Measurements from ENCODE around the gene PHF11. TPM values are rescaled to one million over a fixed set of nuclear protein-coding genes. Genes with fewer than 3 reads are reported as not detected.

PHF11 gene
- total RNA-seq, 1 experiment from 2014 or later, result 15.7 TPM

DNA sequence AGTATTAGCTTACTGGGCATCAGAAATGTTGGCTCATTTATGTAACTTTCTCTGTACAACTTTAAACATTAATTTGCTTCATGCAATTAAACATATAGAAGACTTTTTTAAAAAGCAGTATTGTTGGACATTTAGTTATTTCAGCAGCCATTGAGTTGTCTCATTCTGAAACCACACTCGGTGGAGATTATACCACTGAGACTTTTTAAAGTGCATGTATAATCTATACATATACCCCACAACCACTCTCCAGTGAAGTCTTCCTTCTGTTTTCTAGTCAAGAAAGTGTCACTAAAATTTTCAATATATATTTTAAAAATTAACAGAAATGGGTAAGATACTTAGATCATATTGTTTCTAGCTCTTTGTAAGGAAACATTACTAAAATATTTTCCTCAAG, 36.2 kb upstream of the PHF11 start:
- no peak overlapping the region for H3K4me3 ChIP-seq (ENCODE audit: low read depth in 2 of 2, low read length in 2 of 2)
- 0 out of 2 replicates have a peak, but pooled peaks cover 2% of the 10 kb centered on the region for H3K36me3 ChIP-seq (ENCODE audit: control insufficient read depth, insufficient read depth, low read length)
- no peaks in the 10 kb centered on the region for H3K4me1 ChIP-seq (ENCODE audit: control insufficient read depth, insufficient read depth, low read length)
- no TSS peak for BruUV-seq (replicated peaks)
- no peaks in the 10 kb centered on the region for H3K27me3 ChIP-seq (ENCODE audit: control insufficient read depth, insufficient read depth, low read length)
- DNase-seq (ENCODE audit: low read depth, low spot score) (no peak), ATAC-seq (no peak)
- ChIA-PET CTCF (no interaction called here), POLR2A (no interaction called here)
- no peak overlapping the region for H3K27ac ChIP-seq (ENCODE audit: low read length)
- in situ Hi-C loops (cut with HindIII; ENCODE audit: low pct_unique_long_range_greater_than_20kb, low sequenced_read_pairs), result no loop called here
- peaks cover 4% of the 10 kb centered on the region; the same call in 1 of the 2 replicates for H3K9me3 ChIP-seq (ENCODE audit: control insufficient read depth, insufficient read depth, low read depth, low read length)
- no peak for TF ChIP-seq TCF7L2 (IDR thresholded peaks at IDR 0.05; ENCODE audit: low read depth, low read length)
- no peak for TF ChIP-seq SIN3A (IDR thresholded peaks at IDR 0.05; ENCODE audit: borderline replicate concordance, insufficient read depth, low read depth, low read length)
- no peak for TF ChIP-seq REST (IDR thresholded peaks at IDR 0.05; ENCODE audit: insufficient read depth in 1 of 2, low read depth in 2 of 2, low read length in 1 of 2)
- TF ChIP-seq CTCF (IDR thresholded peaks at IDR 0.05), result no peak
- TF ChIP-seq POLR2AphosphoS5 (IDR thresholded peaks at IDR 0.05; ENCODE audit: low read depth, low read length), result no peak
- intact Hi-C loops (cut with micrococcal nuclease; ENCODE audit: unreplicated experiment), result no loop called here

DNA sequence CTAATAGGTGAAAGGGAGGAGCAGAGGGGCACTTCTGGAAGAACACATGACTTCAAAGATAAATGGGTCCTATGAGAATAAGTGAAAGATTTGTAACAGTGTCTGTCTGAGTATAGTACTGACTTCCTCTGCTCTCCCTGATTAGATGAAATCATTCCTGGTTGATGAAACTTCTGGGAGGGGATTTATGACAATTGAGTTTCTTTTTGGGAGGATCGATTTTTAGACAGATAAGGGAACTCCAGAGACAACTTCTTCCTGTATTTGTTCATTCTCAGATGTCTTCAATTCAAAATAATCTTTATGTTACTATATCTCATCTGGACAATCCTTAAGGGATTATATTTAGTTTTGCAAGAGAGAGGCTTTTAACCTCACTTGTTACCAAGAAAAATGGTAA, 31.7 kb upstream of the PHF11 start:
- no peak overlapping the region for H3K4me3 ChIP-seq (ENCODE audit: low read depth in 2 of 2, low read length in 2 of 2)
- DNase-seq (ENCODE audit: low read depth, low spot score), result no peak
- H3K36me3 ChIP-seq (ENCODE audit: control insufficient read depth, insufficient read depth, low read length), result peaks cover 2% of the 10 kb centered on the region; the same call in 1 of the 2 replicates
- H3K27ac ChIP-seq (ENCODE audit: low read length), result no peak overlapping the region
- no peaks in the 10 kb centered on the region for H3K27me3 ChIP-seq (ENCODE audit: control insufficient read depth, insufficient read depth, low read length)
- CTCF ChIA-PET, result no interaction called here
- BruUV-seq (replicated peaks), result no TSS peak
- POLR2A ChIA-PET, result no interaction called here
- in situ Hi-C loops (cut with HindIII; ENCODE audit: low pct_unique_long_range_greater_than_20kb, low sequenced_read_pairs), result no loop called here
- peaks cover 4% of the 10 kb centered on the region; the same call in 1 of the 2 replicates for H3K9me3 ChIP-seq (ENCODE audit: control insufficient read depth, insufficient read depth, low read depth, low read length)
- TF ChIP-seq POLR2AphosphoS5 (IDR thresholded peaks at IDR 0.05; ENCODE audit: low read depth, low read length), result no peak
- intact Hi-C loops (cut with micrococcal nuclease; ENCODE audit: unreplicated experiment), result no loop called here
- H3K4me1 ChIP-seq (ENCODE audit: control insufficient read depth, insufficient read depth, low read length), result no peaks in the 10 kb centered on the region
- no peak for ATAC-seq

- H3K9me3 ChIP-seq (ENCODE audit: control insufficient read depth, insufficient read depth, low read depth, low read length), result peaks cover 4% of the 10 kb centered on the region; the same call in 1 of the 2 replicates
- H3K4me1 ChIP-seq (ENCODE audit: control insufficient read depth, insufficient read depth, low read length), result no peaks in the 10 kb centered on the region
- no peak overlapping the region for H3K27ac ChIP-seq (ENCODE audit: low read length)
- intact Hi-C loops (cut with micrococcal nuclease; ENCODE audit: unreplicated experiment) (no loop called here), in situ Hi-C loops (cut with HindIII; ENCODE audit: low pct_unique_long_range_greater_than_20kb, low sequenced_read_pairs) (no loop called here)
- H3K27me3 ChIP-seq (ENCODE audit: control insufficient read depth, insufficient read depth, low read length), result no peaks in the 10 kb centered on the region
- DNase-seq (ENCODE audit: low read depth, low spot score), result no peak
- ATAC-seq, result no peak
- ChIA-PET CTCF (no interaction called here), POLR2A (no interaction called here)
- BruUV-seq (replicated peaks), result no TSS peak
- no peak overlapping the region for H3K4me3 ChIP-seq (ENCODE audit: low read depth in 2 of 2, low read length in 2 of 2)
- TF ChIP-seq TCF7L2 (IDR thresholded peaks at IDR 0.05; ENCODE audit: low read depth, low read length), result no peak
- no peak for TF ChIP-seq REST (IDR thresholded peaks at IDR 0.05; ENCODE audit: insufficient read depth in 1 of 2, low read depth in 2 of 2, low read length in 1 of 2)
- no peak for TF ChIP-seq CTCF (IDR thresholded peaks at IDR 0.05)
- TF ChIP-seq SIN3A (IDR thresholded peaks at IDR 0.05; ENCODE audit: borderline replicate concordance, insufficient read depth, low read depth, low read length), result no peak
- no peak for TF ChIP-seq POLR2AphosphoS5 (IDR thresholded peaks at IDR 0.05; ENCODE audit: low read depth, low read length)
- peaks cover 2% of the 10 kb centered on the region; the same call in 1 of the 2 replicates for H3K36me3 ChIP-seq (ENCODE audit: control insufficient read depth, insufficient read depth, low read length)
These were observed 31.0 kb upstream of the PHF11 start for GRCh38 chr13:49464621-49465325.
